PC-3 (cell line): ENCODE data around the gene IL10RB. TPM values are rescaled to one million over a fixed set of nuclear protein-coding genes. Genes with fewer than 3 reads are reported as not detected.

Source experiments
- ATAC-seq: fragments of 200-7000 bp; cut with Tn5 transposase; 2 replicates; pipeline ENCODE4 v1.9.1; 2020; ENCODE audit warnings: mild to moderate bottlenecking, moderate library complexity
- BruUV-seq: library from RNA; stranded (reverse); fragments of 400-500 nt; replicated peaks from 2 replicates; lab custom pipeline; 2021; lab: Mats Ljungman, UMichigan
- CTCF ChIA-PET: fragments of 300-600 bp; sonication (Branson Sonifier 250); formaldehyde crosslinking; loops from one replicate; lab custom pipeline; 2022; ENCODE audit warnings: antibody characterized with exemption; lab: Charles Lee
- POLR2A ChIA-PET: fragments of 300-600 bp; sonication (Branson Sonifier 250); formaldehyde crosslinking; loops from one replicate; lab custom pipeline; 2022; ENCODE audit warnings: antibody characterized with exemption; ENCODE audit not compliant: unreplicated experiment; lab: Charles Lee
- DNase-seq: peaks from one replicate; pipeline ENCODE4 v3.0.0-alpha.2; 2015
- H2AFZ ChIP-seq: fragments of 300-600 bp; sonication (generic); 2 replicates; pipeline ENCODE4 v1.6.0; 2016; ENCODE audit warnings: antibody characterized with exemption, low read length
- H3F3A ChIP-seq: fragments of 300-600 bp; sonication (generic); one replicate; pipeline ENCODE4 v1.6.0; 2017; ENCODE audit warnings: antibody characterized with exemption, low read length, control low read depth, mild to moderate bottlenecking; ENCODE audit not compliant: unreplicated experiment
- H3K27ac ChIP-seq: fragments of 300-600 bp; sonication (generic); 2 replicates; pipeline ENCODE4 v1.5.1; 2016; ENCODE audit warnings: mild to moderate bottlenecking, low read length
- H3K27me3 ChIP-seq: fragments of 300-600 bp; sonication (generic); 2 replicates; pipeline ENCODE4 v1.6.1; 2016; ENCODE audit warnings: low read length, mixed read lengths
- H3K36me3 ChIP-seq: fragments of 300-600 bp; sonication (generic); 2 replicates; pipeline ENCODE4 v1.6.1; 2016; ENCODE audit warnings: low read depth, mixed run types, low read length, mixed read lengths
- H3K4me1 ChIP-seq: fragments of 300-600 bp; sonication (generic); 2 replicates; pipeline ENCODE4 v1.5.1; 2016; ENCODE audit warnings: low read length; ENCODE audit not compliant: insufficient read depth
- H3K4me2 ChIP-seq: fragments of 300-600 bp; sonication (generic); 2 replicates; pipeline ENCODE4 v1.6.0; 2016; ENCODE audit warnings: low read length
- H3K4me3 ChIP-seq: fragments of 300-600 bp; sonication (generic); 2 replicates; pipeline ENCODE4 v1.5.1; 2016; ENCODE audit warnings: mild to moderate bottlenecking, low read length, mixed read lengths
- H3K79me2 ChIP-seq: fragments of 300-600 bp; sonication (generic); 2 replicates; pipeline ENCODE4 v1.6.1; 2017; ENCODE audit warnings: low read length, mixed read lengths
- H3K9ac ChIP-seq: fragments of 300-600 bp; sonication (generic); 2 replicates; pipeline ENCODE4 v1.6.0; 2016; ENCODE audit warnings: mild to moderate bottlenecking, low read length
- H3K9me2 ChIP-seq: fragments of 300-600 bp; sonication (generic); replicated peaks from 2 replicates; pipeline ENCODE4 v1.6.1; 2016; ENCODE audit warnings: mixed run types, low read length, mixed read lengths
- H3K9me3 ChIP-seq: fragments of 300-600 bp; sonication (generic); 2 replicates; pipeline ENCODE4 v1.6.1; 2016; ENCODE audit warnings: low read length, mixed read lengths
- H4K20me1 ChIP-seq: fragments of 300-600 bp; sonication (generic); 2 replicates; pipeline ENCODE4 v1.6.1; 2016; ENCODE audit warnings: low read length, mixed read lengths
- EZH2 ChIP-seq: fragments of 300-600 bp; sonication (generic); IDR thresholded peaks from one replicate; pipeline ENCODE4 v1.6.1; 2017; ENCODE audit warnings: antibody characterized with exemption, mild to moderate bottlenecking, low read length; ENCODE audit not compliant: unreplicated experiment
- EZH2phosphoT487 ChIP-seq: fragments of 300-600 bp; sonication (generic); IDR thresholded peaks from 2 replicates; pipeline ENCODE4 v1.6.1; 2018; ENCODE audit warnings: mild to moderate bottlenecking, antibody characterized with exemption, low read length, borderline replicate concordance
- intact Hi-C: fragments of 100-400 bp; cut with micrococcal nuclease; formaldehyde crosslinking; loops from 2 replicates; pipeline ENCODE4 v1.9.0; 2023
- total RNA-seq: library from RNA; depleted of rRNA; stranded (reverse); fragments of >200 nt; gene quantifications from 2 replicates; pipeline ENCODE4 v1.2.3, GENCODE V29; 2014
- TF ChIP-seq, protein P1 (sequence below): fragments of 300-600 bp; sonication (generic); conservative IDR thresholded peaks from 2 replicates; pipeline ENCODE4 v1.5.1; 2017; ENCODE audit warnings: antibody characterized with exemption, low read depth, mild to moderate bottlenecking, low read length

Gene IL10RB
- total RNA-seq, 1 experiment from 2014 or later = 26.8 TPM

DNA sequence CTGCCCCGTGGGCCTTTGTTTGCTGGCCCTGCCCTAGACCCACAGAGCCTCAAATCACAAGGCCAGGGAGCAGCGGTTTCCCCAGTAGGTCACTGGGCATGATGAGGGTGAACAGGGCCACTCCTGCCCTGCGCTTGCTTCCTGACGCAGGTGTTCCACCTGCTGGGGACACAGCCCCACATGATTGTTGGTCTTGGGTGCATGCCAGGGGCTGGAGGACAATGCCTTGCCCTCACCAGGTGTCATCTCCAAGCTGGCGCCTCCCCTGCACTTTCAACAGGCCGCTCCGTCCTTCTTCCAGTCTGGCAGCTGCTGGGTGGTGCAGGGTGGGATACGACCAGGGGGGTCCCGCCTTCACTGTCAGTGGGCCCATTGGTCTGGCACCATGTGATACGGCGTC is 24.3 kb downstream of the IL10RB start:
- no peaks in the 10 kb centered on the region for H3K79me2 ChIP-seq
- H3K4me3 ChIP-seq = no peak overlapping the region
- H3K9me3 ChIP-seq = no peaks in the 10 kb centered on the region
- no peaks in the 10 kb centered on the region for H3K27me3 ChIP-seq
- no peaks in the 10 kb centered on the region for H4K20me1 ChIP-seq
- no peak overlapping the region for H3K27ac ChIP-seq
- POLR2A ChIA-PET = no interaction called here
- TF ChIP-seq EZH2 = no peak
- TF ChIP-seq, protein P1, sequence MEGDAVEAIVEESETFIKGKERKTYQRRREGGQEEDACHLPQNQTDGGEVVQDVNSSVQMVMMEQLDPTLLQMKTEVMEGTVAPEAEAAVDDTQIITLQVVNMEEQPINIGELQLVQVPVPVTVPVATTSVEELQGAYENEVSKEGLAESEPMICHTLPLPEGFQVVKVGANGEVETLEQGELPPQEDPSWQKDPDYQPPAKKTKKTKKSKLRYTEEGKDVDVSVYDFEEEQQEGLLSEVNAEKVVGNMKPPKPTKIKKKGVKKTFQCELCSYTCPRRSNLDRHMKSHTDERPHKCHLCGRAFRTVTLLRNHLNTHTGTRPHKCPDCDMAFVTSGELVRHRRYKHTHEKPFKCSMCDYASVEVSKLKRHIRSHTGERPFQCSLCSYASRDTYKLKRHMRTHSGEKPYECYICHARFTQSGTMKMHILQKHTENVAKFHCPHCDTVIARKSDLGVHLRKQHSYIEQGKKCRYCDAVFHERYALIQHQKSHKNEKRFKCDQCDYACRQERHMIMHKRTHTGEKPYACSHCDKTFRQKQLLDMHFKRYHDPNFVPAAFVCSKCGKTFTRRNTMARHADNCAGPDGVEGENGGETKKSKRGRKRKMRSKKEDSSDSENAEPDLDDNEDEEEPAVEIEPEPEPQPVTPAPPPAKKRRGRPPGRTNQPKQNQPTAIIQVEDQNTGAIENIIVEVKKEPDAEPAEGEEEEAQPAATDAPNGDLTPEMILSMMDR = no peak
- TF ChIP-seq EZH2phosphoT487 = no peak
- CTCF ChIA-PET = no interaction called here
- H3F3A ChIP-seq = no peaks in the 10 kb centered on the region
- no peaks in the 10 kb centered on the region for H3K9me2 ChIP-seq
- no peak for DNase-seq
- no peak for ATAC-seq
- peaks cover 15% of the 10 kb centered on the region for H3K4me1 ChIP-seq
- no TSS peak for BruUV-seq
- H3K9ac ChIP-seq = no peak overlapping the region
- intact Hi-C loops = no loop called here
- no peak overlapping the region for H3K4me2 ChIP-seq
- H3K36me3 ChIP-seq = no peaks in the 10 kb centered on the region
- no peak overlapping the region for H2AFZ ChIP-seq

DNA sequence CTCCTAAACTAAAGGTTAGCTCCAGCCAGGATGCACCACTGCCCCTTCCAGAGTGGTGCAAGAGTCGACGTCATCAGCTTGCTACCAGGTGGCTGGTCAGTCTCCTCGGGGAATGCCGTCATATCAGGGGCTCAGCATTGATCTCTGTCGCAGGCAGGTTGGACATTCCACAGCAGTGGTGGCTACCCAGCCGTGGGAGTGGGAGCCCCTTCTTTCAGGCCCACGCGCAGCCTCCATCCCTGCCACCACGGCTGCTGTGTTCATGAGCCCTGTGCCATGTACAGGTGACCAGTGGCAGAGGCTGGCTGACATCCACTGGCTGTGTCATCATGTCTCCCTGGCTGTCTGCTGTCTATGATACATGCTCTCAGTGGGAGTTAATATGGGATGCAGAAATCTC is 25.5 kb downstream of the IL10RB start:
- H3F3A ChIP-seq = no peaks in the 10 kb centered on the region
- no TSS peak for BruUV-seq
- no peaks in the 10 kb centered on the region for H3K9me2 ChIP-seq
- no peak for DNase-seq
- H2AFZ ChIP-seq = no peak overlapping the region
- H3K27me3 ChIP-seq = no peaks in the 10 kb centered on the region
- H3K9ac ChIP-seq = no peak overlapping the region
- no peak overlapping the region for H3K27ac ChIP-seq
- no peak overlapping the region for H3K4me3 ChIP-seq
- intact Hi-C loops = no loop called here
- peaks cover 10% of the 10 kb centered on the region for H3K4me1 ChIP-seq
- TF ChIP-seq EZH2phosphoT487 (no peak), EZH2 (no peak)
- TF ChIP-seq, protein P1 = no peak
- ChIA-PET CTCF (no interaction called here), POLR2A (no interaction called here)
- no peak for ATAC-seq
- no peaks in the 10 kb centered on the region for H4K20me1 ChIP-seq
- H3K9me3 ChIP-seq = no peaks in the 10 kb centered on the region
- no peaks in the 10 kb centered on the region for H3K36me3 ChIP-seq
- H3K4me2 ChIP-seq = no peak overlapping the region
- H3K79me2 ChIP-seq = no peaks in the 10 kb centered on the region

DNA sequence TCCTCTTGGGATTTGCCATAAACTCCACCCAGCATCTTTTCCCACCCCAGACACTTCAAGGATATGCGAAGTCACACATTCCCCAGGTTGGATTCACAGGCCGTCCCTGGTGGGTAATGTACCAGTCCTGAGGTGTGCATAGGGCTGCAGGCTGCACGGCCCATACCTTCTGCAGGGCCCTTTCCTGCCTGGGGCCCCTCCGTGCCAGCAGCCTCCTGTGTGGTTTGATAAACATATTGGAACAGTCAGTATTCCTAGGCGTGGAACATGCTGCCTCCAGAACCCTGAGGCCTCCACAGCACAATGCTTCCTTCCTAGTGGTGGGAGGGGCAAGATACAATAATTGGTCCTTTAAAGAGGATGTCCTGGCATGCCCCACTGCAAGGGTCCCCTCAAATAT is 26.6 kb downstream of the IL10RB start:
- Histone ChIP-seq H3K9me2 (no peaks in the 10 kb centered on the region), H4K20me1 (no peaks in the 10 kb centered on the region), H3K9ac (no peak overlapping the region), H3K4me3 (no peak overlapping the region), H3K36me3 (no peaks in the 10 kb centered on the region), H3K27me3 (no peaks in the 10 kb centered on the region), H3K4me1 (no peaks in the 10 kb centered on the region), H3F3A (no peaks in the 10 kb centered on the region), H3K9me3 (no peaks in the 10 kb centered on the region), H3K4me2 (no peak overlapping the region), H3K27ac (no peak overlapping the region), H2AFZ (no peak overlapping the region), H3K79me2 (no peaks in the 10 kb centered on the region)
- ATAC-seq = no peak
- ChIA-PET CTCF (no interaction called here), POLR2A (no interaction called here)
- no TSS peak for BruUV-seq
- DNase-seq = no peak
- intact Hi-C loops = no loop called here
- TF ChIP-seq EZH2 = no peak
- no peak for TF ChIP-seq EZH2phosphoT487
- TF ChIP-seq, protein P1 = no peak
